ENCODE measurements around the gene SLC39A1.

Gene SLC39A1

DNA sequence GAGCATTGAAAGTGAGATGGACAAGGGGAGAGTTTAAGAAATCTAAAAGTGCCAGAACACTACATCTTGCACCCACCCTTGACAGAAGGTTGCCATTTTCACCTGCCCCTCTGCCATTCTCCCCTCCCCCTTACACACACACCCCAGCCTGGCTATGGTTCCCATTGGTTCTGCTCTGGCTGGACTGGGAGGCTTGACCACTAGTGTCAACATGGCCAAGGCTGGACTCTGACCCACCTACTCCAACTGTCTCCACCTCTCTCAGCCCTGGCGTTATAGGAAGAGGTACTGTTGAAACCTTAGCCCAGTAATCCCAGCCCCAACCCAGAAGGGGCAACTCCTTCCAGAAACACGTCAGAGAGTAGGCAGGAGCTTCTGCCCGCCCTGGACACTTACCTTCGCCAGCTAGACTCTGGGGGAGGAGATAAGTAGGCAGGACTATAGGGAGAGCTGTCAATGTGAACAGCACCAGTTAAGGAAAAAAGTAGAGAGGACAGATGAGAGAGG is 9.4 kb downstream of the SLC39A1 start:
- no peak for DNase-seq (ENCODE audit: low spot score)

DNA sequence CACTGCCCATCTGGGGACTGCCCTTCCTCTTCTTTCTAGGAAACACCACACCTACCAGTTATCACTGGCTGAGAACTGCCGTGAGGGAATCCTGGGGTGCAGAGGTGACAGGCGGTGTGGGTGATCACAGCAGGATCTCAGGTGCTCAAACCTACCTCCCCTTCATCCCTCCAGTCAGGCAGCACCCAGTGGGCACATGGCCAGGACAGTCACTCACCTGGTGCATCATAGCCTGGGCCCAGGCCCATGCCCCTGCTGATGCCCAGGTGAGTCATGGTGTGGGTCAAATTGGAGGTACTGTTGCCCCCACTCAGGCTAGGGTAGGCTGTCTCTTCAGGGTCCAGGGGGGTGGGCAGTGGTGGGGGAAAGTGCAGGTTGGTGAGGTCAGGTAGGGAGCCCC is 11.5 kb downstream of the SLC39A1 start:
- no peak for DNase-seq (ENCODE audit: low spot score)

DNA sequence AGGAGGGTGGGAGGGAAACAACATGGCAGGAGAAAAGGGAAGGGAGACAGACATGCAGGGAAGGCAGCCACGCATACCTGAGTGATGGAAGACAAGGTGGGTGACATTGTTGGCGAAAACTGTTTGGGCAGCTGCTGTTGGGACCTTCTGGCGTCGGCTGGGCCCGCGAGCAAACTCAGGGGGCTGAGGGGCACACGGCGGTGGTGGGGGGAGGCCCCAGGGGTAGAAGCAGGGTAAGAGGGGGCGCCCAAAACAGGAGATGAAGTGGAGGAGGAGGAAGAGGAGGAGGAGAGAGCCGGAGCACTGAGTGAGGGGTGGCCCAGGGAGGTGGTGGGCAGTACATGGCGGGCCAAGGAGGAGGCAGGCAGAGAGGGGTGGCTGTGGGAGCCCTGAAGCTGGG is 12.2 kb downstream of the SLC39A1 start:
- DNase-seq (ENCODE audit: low spot score): no peak

DNA sequence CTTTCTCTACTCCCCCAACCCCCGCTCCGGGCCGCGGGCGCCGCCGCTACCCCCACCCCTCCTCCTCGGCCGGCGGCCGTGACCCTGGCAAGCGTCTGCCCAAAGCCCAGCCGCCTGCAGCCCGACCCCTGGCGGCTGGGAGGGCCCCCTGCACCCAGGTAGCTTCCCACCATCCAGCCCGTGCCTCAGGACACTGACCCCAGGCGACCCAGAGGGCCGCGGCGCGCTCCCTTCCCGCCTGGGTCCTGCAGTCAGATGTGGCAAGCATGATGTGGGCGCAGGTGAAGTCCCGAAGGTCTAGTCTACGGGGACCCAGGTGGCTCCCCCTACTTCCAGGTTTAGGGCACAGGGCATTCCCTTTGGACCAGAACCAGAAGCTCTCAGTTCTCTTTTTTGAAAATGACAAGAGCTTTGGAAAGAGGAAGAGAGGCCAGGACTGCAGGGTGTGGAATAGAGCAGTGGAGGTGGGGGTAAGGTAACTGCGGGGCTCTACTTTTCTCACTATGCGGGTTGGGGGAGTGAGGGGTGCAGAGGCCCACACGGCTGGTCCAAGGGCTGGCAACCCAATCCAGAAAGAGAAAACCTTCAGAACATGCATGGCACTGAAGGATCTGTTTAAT is 16.6 kb downstream of the SLC39A1 start, which contains the start of gene DENND4B:
Gene DENND4B (minus strand): TSS at position 97 of the 620 bp plus-strand sequence. CDS start 2,344 bp downstream, outside the sequence.
- peak; percentile 94 for DNase-seq (ENCODE audit: low spot score)

DNA sequence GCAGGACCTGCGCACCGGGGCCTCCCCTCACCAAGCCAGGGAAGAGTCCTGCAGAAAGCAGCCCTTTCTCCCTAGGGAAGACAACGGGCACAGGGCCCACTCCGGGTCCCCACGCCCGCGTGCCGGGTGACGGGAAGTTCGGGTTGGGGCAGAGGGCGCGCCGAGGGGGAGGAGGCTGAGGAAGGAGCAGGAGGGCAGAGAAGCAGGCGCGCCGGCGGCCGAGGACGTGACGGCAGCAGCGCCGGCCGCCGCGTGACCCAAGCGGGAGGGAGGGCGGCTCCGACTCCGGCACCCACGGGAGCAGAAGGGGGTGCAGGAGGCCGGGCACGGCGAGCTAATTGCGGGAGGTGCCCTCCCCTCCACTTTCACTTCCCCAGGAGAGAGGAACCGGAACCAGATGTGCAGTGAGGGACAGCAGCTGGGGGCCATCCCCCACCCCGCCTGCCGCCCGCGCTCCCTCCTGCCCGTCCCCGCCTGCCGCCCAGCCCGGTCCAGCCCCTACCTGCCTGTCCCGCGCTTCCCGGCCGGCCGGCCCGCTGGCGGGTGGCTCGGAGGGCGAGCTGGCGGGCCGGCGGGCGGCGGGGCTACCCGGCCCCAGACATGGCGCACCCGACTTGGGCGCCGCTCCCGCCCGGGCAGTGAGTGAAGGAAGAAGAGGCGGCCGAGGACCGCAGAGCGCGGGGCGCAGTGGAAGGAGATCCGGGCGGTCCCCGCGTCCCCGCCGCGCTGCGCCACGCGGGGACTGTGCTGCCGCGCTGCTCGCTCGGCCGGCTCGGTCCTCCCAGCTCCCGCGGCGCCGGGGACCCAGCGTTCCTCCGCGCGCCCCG is 17.3 kb downstream of the SLC39A1 start:
- DNase-seq (ENCODE audit: low spot score): no peak

DNA sequence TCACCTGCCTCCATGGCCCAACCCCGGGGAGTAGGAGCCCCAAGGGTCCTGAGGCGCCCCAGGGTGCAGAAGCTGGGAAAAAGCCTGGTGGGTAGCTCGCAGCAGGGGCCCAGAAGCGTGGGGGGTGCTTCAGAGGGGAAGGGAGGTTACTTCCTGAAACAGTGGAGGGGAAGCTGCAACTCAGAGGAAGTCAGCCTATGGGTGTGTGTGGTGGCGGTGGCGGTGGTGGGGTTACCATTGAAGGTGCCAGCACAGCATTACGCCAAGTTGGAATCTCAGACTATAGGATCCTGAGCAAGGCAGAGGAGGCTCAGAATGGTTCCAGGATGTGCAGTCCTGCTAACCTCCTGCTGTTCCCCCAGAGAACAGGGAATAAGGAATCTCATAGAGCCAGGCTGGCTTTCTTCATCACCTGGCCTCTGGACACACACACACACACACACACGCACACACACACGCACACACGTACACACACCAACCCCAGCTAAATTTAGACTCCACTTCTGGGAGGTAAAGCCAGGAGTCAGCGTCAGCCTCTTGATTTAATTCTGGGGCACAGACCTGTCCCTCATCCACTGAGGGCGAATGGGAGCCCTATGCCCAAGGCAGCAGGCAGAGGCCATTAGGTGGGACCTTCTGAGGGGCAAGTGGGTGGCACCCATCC is 18.1 kb downstream of the SLC39A1 start:
- DNase-seq (ENCODE audit: low spot score): no peak

DNA sequence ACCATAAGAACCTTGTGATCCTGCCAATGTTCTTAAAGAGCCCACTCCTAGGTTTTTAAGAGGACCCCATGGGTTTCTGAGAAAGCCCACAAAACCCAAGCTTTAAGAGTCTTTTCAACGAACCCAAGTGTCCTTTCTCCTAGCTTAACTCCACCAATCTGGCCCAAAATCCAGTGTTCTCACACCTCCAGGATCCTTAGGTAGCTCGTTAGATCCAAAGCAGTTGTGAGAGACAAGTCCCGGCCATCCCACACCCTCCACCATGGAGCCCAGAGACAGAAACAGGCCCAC is 18.6 kb downstream of the SLC39A1 start:
- DNase-seq (ENCODE audit: low spot score): no peak

DNA sequence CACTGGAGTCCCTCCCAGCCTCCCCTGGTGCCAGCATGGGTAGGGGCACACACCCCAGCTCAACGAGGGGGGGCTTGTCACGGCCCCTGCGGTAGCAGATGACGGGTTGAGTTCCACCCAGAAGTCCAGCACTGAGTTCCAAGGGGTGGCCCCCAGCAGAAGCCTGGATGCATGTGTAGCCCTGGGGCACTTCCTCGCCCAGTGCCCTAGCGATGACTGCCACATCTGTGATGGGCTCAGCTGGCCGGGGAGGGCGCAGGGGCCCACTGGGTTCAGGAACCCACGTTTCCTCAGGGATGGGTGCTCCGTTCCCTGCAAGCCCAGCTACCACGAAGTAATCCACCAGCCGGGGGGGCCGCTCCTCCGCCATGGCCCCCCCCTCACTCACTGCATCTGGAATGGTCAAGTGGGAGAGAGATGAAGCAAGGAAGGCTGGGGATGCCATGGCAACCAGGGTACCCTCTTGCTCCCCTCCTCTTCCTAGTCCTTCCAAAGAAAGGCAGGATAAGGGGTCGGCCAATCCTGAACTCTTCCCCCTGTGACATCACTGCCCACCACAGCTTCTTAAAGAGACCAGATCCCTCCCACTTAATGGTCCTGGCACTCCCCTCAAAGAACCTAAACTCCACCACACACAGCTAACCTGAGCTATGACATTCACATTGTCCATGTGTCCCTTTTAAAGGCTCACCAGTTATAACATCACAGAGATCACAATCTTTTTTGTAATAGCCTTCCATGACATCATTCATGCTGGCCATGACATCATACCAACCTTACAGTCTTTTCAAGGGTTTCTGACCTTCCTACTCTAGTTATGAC is 19.1 kb downstream of the SLC39A1 start:
- no peak for DNase-seq (ENCODE audit: low spot score)

DNA sequence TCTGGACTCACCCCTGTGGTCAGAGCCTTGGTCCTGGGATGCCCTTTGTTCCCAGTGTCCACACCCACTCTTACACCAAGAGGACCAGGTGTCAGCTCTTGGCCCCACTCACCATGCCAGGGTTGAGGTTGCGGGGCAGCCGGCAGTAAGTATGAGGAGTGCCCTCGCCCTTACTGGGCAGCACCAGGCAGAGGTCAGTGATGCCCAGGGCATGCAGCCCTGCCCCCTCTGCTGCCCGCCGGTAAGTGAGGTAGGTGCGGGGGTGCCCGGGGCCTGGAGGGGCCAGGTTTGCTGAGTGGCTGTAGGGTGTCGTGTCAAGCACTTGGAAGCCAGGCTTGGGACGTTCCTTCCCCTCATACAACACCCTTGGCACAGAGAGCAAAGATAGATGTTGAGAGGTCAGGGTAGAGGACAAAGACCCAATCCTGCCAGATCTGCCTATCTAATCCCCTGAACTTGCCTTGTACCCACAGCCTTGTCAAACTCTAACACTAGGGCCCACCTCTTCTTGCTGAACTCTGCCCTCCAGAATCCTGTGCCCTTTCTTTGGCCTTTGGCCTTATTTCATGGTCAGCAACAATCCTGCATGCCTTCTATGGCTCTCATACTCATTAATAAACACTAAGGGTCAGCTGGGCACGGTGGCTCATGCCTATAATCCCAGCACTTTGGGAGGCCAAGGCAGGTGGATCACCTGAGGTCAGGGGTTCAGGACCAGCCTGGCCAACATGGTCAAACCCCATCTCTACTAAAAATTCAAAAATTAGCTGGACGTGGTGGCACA is 20.4 kb downstream of the SLC39A1 start:
- no peak for DNase-seq (ENCODE audit: low spot score)

DNA sequence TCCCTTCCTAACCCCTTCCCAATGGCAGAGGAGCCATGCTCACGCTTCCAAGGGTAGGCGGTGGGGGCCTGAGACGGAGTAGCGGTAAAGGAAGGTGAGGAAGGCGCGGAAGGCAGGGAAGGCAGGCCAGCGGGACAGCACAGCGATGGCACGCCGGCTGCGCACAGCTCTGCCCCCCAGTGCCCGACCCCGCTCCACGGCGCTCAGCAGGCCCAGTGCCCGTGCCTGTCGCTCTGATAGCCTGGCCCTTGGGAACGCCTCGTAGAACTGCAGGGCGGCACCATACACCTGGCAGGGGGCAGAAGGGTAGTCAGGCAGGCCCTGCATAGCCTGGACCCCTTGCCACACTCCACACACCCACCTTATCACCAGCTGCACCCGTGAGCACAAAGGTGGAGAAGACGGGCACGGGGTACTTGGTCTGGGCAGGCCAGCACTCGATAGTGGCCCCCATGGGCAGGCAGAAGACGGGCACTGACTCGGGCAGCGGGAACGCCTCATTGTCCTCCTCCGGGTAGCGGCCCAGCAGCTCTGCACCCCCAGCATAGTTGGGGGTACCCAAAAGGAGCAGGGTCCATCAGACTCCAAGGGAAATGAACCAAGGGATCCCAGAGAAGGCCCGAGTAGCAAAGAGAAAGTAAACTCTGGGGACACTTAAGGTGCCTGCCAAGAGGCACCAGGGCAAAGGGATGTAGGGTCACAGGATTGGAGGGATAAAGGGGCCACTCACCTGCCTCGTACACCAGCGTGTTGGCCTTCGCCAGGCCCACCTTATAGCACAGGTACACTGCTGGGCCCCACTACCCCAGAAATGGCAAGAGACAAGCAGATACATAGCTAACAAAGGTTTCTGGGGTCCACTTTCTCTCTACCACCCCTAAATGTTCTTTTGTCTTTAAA is 21.3 kb downstream of the SLC39A1 start:
- DNase-seq (ENCODE audit: low spot score): no peak

DNA sequence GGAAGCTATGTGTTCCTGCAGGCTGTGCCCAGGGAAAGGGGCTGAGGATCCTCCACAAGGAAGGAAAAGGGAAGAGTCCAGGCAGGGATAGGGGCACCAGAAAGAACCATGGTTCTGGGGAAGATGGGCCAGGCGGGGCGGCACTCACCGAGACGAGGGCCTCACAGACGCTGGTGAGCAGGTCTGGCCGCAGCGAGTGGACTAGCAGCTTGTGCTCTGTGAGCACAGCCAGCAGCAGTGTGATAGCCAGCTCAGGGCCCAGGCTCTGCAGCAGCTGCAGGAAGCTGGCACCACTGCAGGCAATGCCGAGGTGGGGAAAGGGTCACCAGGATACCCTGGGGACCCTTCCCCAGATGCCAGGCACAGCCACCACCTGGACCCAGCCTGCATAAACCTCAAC is 22.6 kb downstream of the SLC39A1 start:
- no peak for DNase-seq (ENCODE audit: low spot score)

DNA sequence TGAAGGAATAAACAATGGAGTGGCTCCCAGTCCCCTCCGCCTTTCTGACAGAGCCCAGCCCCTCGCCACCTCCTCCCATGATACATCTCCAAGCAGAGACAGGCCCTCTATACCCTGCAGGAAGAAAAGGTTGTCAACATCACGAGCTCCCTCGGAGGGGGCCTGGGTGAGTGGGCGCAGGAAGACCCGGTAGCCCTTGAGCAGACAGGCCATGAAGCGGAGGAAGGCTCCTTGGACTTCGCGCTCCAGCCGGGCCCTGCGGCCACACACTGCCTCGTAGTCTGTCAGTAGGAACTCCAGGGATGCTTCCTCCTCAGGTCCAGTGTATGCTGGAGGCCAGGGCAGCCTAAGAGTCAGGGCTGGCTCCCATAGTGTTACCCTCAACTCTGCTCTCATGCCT is 23.9 kb downstream of the SLC39A1 start:
- DNase-seq (ENCODE audit: low spot score): no peak

DNA sequence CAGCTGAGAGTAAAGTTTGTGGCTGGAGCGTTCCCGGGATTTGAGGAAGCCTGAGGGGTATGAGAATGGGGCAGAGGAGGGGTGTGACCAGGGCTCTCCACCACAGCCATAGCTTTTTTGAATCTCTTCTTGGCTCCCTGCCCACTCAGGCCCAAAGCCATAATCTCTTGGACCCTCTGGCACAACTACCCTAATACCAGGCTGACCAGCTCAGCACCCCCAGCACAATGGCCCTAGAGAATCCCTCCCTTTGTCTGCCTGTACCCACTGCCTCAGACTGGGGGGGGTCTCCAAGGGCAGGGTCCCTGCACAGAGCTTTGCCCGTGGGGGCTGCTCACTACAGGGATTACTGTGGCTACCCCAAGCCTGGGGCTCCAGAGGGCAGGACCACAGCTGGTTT is 24.3 kb downstream of the SLC39A1 start:
- no peak for DNase-seq (ENCODE audit: low spot score)

DNA sequence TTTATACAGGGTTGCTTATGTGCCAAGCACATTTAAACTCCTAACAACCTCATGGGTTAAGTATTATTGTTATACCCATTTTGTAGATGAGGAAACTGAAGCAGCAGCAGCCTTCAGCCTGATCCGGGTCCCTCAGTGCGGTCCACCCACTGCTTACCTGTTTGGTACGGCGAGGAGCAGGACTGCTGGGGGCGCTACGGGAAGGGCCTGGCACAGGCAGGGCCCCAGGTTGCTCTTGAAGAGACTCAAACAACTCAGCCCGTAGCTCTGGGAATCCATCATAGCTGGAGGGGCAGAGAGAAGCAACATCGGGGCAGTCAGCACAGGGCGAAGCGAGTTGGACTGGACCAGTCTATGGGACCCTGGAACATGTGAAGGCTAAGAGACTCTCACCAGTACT is 26.0 kb downstream of the SLC39A1 start:
- no peak for DNase-seq (ENCODE audit: low spot score)

DNA sequence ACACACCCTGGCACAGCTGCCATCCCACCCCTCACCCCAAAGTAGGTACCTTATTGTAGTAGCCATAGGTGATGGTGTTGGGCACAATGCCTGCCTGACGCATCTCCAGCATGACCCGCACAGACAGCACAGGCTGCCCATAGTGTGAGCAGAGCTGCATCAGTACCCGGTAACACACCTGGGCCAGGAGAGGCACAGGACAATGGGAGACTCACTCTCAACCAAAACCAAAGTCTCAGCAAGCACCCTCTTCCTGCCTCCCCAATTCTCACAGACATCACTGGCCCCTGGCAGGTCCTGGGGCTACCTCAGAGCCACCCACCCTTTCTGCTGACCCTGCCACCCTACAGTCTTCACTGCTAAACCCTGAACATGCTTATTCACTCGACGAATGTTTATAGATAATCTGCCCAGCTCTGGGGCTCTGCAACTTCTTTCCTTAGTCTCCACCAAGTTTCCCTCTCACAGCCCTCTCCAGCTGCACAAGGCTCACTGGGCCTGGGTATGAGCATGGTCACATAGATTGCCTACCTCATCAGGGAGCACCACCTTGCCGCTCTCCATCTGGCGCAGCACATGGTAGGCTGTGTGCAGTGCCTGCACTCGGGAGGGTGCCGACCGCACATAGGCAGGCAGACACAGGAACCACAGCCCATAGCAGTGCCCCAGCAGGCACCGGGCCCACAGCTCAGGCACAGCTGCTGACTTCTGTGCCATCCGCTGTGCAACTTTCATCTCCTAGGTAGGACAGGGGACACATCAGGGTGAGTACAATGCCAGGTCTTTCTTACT is 27.1 kb downstream of the SLC39A1 start:
- no peak for DNase-seq (ENCODE audit: low spot score)

DNA sequence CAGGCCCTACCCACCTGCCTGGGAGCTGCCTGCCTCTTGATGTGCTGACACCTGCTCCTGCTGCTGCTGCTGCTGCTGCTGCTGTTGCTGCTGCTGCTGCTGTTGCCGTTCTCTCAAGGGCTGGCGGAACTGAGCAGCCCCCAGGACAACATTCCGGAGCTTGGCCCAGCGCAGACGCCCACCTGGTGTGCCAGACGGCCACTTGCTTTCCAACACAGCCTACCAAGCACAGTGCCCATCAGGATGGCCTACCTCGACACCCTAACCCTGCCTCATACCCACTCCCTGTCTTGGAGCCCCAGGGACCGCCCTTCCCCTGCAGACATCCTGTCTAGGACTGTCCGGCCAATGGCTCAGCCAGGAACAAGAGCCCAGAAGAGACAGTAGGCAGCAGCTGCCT is 28.6 kb downstream of the SLC39A1 start:
- DNase-seq (ENCODE audit: low spot score): no peak

DNA sequence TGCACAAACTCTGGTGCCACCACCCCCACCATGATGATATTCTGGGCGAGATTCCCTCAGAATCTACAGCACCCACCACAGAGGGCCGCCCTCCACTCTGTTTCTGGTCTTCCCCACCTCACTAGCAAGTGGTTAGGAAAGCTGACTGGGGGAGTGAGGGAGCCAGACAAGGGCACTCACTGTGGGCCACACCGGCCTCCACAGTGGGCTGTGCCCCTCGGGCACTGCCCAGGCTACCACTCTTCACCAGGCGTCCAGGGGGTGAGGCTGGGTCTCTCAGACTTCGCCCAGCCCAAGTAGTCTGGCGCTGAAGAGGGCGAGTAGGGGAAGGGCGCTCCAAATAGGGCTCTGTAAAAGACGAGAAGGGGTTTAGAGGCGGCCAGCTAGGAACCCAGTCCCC is 29.4 kb downstream of the SLC39A1 start:
- DNase-seq (ENCODE audit: low spot score): no peak

DNA sequence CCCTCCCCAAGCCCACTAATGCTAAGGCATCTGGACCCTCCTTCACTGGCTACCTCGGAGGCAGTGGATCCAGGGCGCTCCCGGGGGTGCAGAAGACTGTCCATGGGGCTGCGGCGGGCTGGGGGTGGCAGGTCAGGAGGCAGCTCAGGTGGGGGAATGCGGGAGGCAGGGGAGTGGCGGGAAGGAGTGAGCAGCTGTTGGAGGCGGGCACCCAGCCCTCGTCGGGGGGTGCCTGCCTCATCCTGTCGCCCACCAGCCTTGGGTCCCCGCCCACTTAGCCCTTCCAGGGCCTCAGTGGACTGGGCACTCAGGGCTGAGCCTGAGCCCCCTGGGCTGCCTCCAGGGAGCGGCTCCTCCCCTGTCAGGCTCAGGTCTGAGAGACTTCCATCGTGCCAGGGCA is 29.9 kb downstream of the SLC39A1 start:
- DNase-seq (ENCODE audit: low spot score): no peak
